ENCODE measurements around the gene GALNT2.

Gene GALNT2

DNA sequence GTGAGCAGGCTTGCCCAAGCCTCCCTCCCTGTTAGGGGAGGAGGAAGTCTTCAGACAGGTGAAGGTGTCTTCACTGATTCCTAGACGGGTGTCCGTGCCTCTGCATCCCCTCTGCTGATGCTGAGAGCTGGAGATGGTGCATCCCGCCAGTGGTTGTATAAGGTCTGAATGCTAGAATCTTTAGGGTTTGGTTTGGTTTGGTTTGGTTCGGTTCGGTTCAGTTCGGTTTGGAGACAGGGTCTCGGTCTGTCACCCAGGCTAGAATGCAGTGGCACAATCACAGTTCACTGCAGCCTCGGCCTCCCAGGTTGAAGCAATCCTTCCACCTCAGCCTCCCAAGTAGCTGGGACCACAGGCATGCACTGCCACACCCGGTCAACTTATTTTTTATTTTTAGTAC is 205.5 kb downstream of the GALNT2 start:
- TF ChIP-seq, protein P1, sequence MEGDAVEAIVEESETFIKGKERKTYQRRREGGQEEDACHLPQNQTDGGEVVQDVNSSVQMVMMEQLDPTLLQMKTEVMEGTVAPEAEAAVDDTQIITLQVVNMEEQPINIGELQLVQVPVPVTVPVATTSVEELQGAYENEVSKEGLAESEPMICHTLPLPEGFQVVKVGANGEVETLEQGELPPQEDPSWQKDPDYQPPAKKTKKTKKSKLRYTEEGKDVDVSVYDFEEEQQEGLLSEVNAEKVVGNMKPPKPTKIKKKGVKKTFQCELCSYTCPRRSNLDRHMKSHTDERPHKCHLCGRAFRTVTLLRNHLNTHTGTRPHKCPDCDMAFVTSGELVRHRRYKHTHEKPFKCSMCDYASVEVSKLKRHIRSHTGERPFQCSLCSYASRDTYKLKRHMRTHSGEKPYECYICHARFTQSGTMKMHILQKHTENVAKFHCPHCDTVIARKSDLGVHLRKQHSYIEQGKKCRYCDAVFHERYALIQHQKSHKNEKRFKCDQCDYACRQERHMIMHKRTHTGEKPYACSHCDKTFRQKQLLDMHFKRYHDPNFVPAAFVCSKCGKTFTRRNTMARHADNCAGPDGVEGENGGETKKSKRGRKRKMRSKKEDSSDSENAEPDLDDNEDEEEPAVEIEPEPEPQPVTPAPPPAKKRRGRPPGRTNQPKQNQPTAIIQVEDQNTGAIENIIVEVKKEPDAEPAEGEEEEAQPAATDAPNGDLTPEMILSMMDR (IDR thresholded peaks at IDR 0.05), result no peak
- Histone ChIP-seq H3K27ac (no peak overlapping the region), H3K4me3 (no peak overlapping the region)
- peak; percentile 40 for DNase-seq (ENCODE audit: low spot score)

DNA sequence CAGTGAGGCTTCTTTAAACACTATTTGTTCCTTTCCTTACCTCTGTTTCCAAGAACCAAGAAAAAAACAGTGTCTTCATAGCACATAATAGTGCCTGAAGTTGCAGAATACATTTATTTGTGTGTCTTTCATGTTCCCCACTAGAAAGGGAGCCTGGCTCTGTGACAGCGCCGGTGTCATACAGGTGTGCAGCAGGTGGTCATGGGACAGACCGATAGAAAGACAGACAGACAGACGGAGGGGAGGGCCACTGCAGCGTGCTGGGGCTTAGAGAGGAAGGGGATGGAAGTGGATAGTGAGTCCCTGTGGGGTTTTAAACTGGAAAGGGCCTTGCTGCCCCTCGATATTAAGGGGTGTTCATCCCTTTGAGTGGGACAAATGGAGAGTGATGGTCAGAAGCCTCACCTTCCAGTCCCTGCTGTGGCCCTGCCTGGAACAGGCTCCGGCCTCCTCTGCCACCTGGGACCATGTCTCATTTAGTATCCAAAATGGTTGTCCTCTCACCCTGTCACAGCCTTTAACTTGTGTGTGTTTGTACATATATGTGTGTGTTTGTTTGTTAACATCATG is 206.2 kb downstream of the GALNT2 start:
- DNase-seq (ENCODE audit: low spot score), result peak; percentile 59
- TF ChIP-seq, protein P1 (IDR thresholded peaks at IDR 0.05), result no peak
- no peak overlapping the region for H3K27ac ChIP-seq
- no peak overlapping the region for H3K4me3 ChIP-seq

GRCh38 chr1:230274254-230274653 is 207.2 kb downstream of the GALNT2 start:
- peak; percentile 55 for DNase-seq (ENCODE audit: low spot score)
- H3K27ac ChIP-seq, result peak overlapping the region; percentile 10 to 56
- TF ChIP-seq, protein P1 (IDR thresholded peaks at IDR 0.05), result no peak
- H3K4me3 ChIP-seq, result no peak overlapping the region

- Histone ChIP-seq H3K4me3 (no peak overlapping the region), H3K27ac (no peak overlapping the region)
- DNase-seq (ENCODE audit: low spot score), result no peak
- TF ChIP-seq, protein P1 (IDR thresholded peaks at IDR 0.05), result no peak
Measured at GRCh38 chr1:230276401-230276800, 209.4 kb downstream of the GALNT2 start.

DNA sequence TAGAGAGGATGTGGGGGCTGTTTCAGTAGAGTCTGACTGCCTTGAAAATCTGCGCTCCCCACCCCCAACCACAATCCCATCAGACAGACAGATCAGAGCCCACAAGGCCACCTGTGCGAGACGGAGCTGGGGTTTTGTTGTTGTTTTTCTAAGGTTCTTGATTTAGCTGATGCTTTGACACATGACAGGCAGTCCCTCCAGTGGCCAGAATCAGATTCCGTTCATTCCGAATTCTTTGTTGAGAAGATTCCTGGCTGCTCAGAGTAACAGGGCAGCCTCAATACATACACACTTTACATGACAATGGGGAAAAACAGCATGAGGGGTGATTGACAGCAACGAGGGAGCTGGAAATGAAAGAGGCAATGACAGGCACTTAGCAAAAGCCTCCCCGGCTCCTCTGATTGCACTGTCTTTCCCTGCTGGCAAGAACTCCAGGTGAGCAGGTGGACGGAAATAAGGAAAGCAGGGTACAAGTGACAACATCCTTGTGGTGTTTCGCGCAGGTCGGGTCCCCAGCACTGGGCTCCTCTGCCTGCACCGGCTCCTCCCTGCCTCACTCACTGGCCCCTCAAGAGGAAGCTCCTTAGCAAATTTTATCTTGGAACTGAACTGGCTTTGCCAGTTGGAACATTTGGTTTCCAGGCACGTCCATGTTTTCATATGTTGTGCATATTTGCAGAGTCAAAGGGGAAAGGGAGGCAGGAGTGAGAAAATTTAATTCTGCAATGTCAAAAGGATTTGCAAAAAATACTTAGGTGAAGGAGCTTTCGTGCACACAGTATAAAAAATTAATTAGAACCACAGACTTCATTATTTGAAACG is 210.4 kb downstream of the GALNT2 start:
- DNase-seq (ENCODE audit: low spot score), result no peak
- H3K4me3 ChIP-seq, result no peak overlapping the region
- peak overlapping the region in 1 of 2 donors; percentile 5 for H3K27ac ChIP-seq
- TF ChIP-seq, protein P1 (IDR thresholded peaks at IDR 0.05), result no peak

DNA sequence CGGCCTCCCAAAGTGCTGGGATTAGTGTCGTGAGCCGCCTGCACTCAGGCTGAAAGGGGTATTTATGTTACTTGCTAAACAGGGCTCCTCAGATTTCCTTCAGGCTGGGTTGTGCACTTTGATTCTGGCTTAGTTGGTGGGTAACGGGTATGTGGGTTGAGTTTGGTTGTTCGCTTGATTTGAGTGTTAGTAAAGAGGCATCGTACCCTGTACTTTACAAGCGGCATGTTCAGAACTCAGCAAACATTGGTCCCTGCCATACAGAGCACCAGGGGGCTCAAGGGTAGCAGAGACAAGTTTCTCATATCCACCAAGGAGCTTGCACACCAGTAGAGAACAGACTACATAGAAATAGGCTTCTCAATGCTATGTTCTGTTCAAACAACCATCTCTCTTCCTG is 211.3 kb downstream of the GALNT2 start:
- TF ChIP-seq, protein P1 (IDR thresholded peaks at IDR 0.05), result no peak
- Histone ChIP-seq H3K4me3 (no peak overlapping the region), H3K27ac (no peak overlapping the region)
- DNase-seq (ENCODE audit: low spot score), result no peak
